NCI-H82 treated with DMSO at 0.1 percent for 48 hours (cell line): ENCODE results near the gene PDE1A.
A peak's percentile ranks its signal among the peaks of the same experiment; 100 is the strongest.

ENCODE experiments used
- DNase-seq: peaks from one replicate; lab custom pipeline; 2025; ENCODE audit not compliant: unreplicated experiment; lab: John Stamatoyannopoulos, UW

PDE1A gene

GRCh38 chr2:182359027-182359989 is 67.5 kb downstream of the PDE1A start:
- no peak for DNase-seq

GRCh38 chr2:182358601-182359000 is 68.2 kb downstream of the PDE1A start:
- no peak for DNase-seq

GRCh38 chr2:182355815-182356214 is 71.0 kb downstream of the PDE1A start:
- no peak for DNase-seq

GRCh38 chr2:182351427-182351826 is 75.4 kb downstream of the PDE1A start:
- no peak for DNase-seq

- no peak for DNase-seq
Measured at GRCh38 chr2:182349268-182349667, 77.6 kb downstream of the PDE1A start.

GRCh38 chr2:182345384-182345783 is 81.5 kb downstream of the PDE1A start:
- DNase-seq, result no peak

GRCh38 chr2:182330451-182331305 is 96.2 kb downstream of the PDE1A start:
- DNase-seq, result no peak

GRCh38 chr2:182324665-182325064 is 102.2 kb downstream of the PDE1A start:
- no peak for DNase-seq

GRCh38 chr2:182321096-182321495 is 105.7 kb downstream of the PDE1A start:
- no peak for DNase-seq

- no peak for DNase-seq
Measured at GRCh38 chr2:182319556-182320505, 107.0 kb downstream of the PDE1A start.

- DNase-seq, result no peak
Measured at GRCh38 chr2:182318466-182319220, 108.2 kb downstream of the PDE1A start.

- no peak for DNase-seq
Measured at GRCh38 chr2:182316950-182317349, 109.9 kb downstream of the PDE1A start.

- DNase-seq, result no peak
Measured at GRCh38 chr2:182302972-182303371, 123.9 kb downstream of the PDE1A start.

- DNase-seq, result no peak
Measured at GRCh38 chr2:182302174-182302573, 124.7 kb downstream of the PDE1A start.

GRCh38 chr2:182301093-182301492 is 125.7 kb downstream of the PDE1A start:
- DNase-seq, result no peak

- DNase-seq, result no peak
Measured at GRCh38 chr2:182300608-182301007, 126.2 kb downstream of the PDE1A start.

- DNase-seq, result no peak
Measured at GRCh38 chr2:182299632-182300031, 127.2 kb downstream of the PDE1A start.

GRCh38 chr2:182298456-182298855 is 128.4 kb downstream of the PDE1A start:
- peak; percentile 26 for DNase-seq

- DNase-seq, result peak; percentile 29
Measured at GRCh38 chr2:182291296-182291695, 135.5 kb downstream of the PDE1A start.

GRCh38 chr2:182283512-182283911 is 143.3 kb downstream of the PDE1A start:
- DNase-seq, result no peak
